Subcutaneous adipose tissue (tissue), 4 donors: Measurements from ENCODE around the gene FHOD3. TPM values are rescaled to one million over a fixed set of nuclear protein-coding genes. Genes with fewer than 3 reads are reported as not detected.

Experiments
- CTCF ChIP-seq: fragments of 450-650 bp; IDR thresholded peaks from one replicate; pipeline ENCODE4 v1.5.1; 2016; ENCODE audit warnings: low read depth, mild to moderate bottlenecking, control low read depth, antibody characterized with exemption, moderate library complexity
- total RNA-seq, 4 donors: library from RNA; depleted of rRNA; stranded (reverse); fragments of >200 nt; gene quantifications; one replicate each; pipeline ENCODE4 v1.1.0, GENCODE V29; 2016

FHOD3 gene
- total RNA-seq, 4 donors from 2014 or later: 1.5 to 5.4 (median 3.3) TPM

GRCh38 chr18:36628435-36629137 is 331.1 kb downstream of the FHOD3 start:
- no peak for TF ChIP-seq CTCF

- TF ChIP-seq CTCF: no peak
Measured at GRCh38 chr18:36629138-36629530, 331.6 kb downstream of the FHOD3 start.

- TF ChIP-seq CTCF: no peak
Measured at GRCh38 chr18:36629836-36630235, 332.3 kb downstream of the FHOD3 start.

DNA sequence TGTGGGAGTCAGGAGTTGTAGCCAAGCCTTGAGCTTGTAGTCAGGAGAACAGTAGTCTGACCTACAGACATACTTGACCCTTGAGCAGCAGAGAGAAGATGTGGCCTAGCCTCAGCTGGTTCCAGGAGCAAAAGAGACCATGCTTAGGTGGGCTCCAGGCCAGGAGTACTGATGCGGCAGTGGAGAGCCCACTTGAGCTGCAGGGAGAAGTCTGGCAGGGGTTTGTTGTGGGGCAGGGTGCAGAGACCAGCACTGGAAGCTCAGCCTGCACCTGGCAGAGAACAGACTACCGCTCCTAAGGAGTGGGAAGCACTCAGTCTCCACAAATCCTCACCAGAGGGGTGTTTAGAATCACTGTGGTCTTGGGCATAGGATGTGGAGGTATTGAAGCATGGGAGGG is 333.4 kb downstream of the FHOD3 start:
- TF ChIP-seq CTCF: no peak

- TF ChIP-seq CTCF: no peak
Measured at GRCh38 chr18:36633961-36634412, 336.5 kb downstream of the FHOD3 start.

DNA sequence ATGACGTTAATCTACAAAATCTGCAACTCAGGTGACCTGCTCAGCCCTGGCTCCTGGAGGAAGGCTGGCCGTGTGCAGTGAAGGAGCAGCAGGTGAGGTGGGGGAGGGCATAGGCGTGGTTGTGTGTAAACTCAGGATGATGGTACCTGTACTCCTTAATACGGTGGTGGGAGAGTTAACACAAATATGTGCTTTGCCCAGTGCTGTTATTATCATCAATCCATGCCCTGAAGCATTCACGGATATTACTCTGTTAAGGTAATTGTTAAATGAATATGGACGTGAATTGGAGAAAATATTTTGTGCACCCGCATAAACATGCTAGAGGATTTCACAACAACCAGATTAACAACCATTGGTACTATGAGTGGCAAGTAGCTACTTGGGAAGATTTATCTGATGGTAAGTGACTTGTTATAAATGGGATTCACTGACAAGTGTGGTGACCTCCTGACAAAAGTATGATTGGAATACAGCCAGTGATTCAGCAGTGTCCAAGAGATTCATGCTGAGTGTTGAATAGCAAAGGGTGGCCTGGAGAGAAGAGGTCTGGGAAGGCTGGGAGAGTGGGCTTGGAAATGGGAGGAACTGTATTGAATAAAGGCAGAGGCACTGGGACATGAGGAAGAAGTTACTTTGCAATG is 337.2 kb downstream of the FHOD3 start:
- TF ChIP-seq CTCF: no peak

GRCh38 chr18:36635414-36636096 is 338.0 kb downstream of the FHOD3 start:
- TF ChIP-seq CTCF: no peak
